Hepatocyte (in vitro differentiated cells): ENCODE data around the gene DDR2. TPM values are rescaled to one million over a fixed set of nuclear protein-coding genes. Genes with fewer than 3 reads are reported as not detected.
"Not testable (repeated sequence)": the region's sequence is repeated elsewhere in the genome, so short reads cannot be mapped to it uniquely, and the experiment has no call there.

ENCODE experiments used
- DNase-seq: peaks from one replicate; pipeline ENCODE4 v3.0.0-alpha.2; 2016; ENCODE audit warnings: low spot score
- H2AFZ ChIP-seq: fragments of 200-600 bp; sonication (generic); 2 replicates; pipeline ENCODE4 v1.6.0; 2016; ENCODE audit warnings: antibody characterized with exemption, mild to moderate bottlenecking
- H3K27ac ChIP-seq: fragments of 200-600 bp; sonication (generic); 2 replicates; pipeline ENCODE4 v1.5.1; 2016; ENCODE audit warnings: mild to moderate bottlenecking
- H3K27me3 ChIP-seq: fragments of 200-600 bp; sonication (generic); 2 replicates; pipeline ENCODE4 v1.6.1; 2016
- H3K36me3 ChIP-seq: fragments of 200-600 bp; sonication (generic); replicated peaks from 2 replicates; pipeline ENCODE4 v1.5.1; 2016; ENCODE audit warnings: low read depth; ENCODE audit not compliant: insufficient read depth
- H3K4me1 ChIP-seq: fragments of 200-600 bp; sonication (generic); 2 replicates; pipeline ENCODE4 v1.5.1; 2016; ENCODE audit warnings: mild to moderate bottlenecking, moderate library complexity; ENCODE audit not compliant: insufficient read depth
- H3K4me2 ChIP-seq: fragments of 200-600 bp; sonication (generic); 2 replicates; pipeline ENCODE4 v1.6.0; 2016
- H3K4me3 ChIP-seq: fragments of 200-600 bp; sonication (generic); 2 replicates; pipeline ENCODE4 v1.5.1; 2016; ENCODE audit warnings: mild to moderate bottlenecking
- H3K79me2 ChIP-seq: fragments of 200-600 bp; sonication (generic); 2 replicates; pipeline ENCODE4 v1.6.0; 2017; ENCODE audit warnings: mild to moderate bottlenecking
- H3K9me2 ChIP-seq: fragments of 200-600 bp; sonication (generic); replicated peaks from 2 replicates; pipeline ENCODE4 v1.6.0; 2017; ENCODE audit warnings: mild to moderate bottlenecking; ENCODE audit not compliant: insufficient read depth
- H3K9me3 ChIP-seq: fragments of 200-600 bp; sonication (generic); 2 replicates; pipeline ENCODE4 v1.5.1; 2016; ENCODE audit warnings: low read depth, mild to moderate bottlenecking
- H4K20me1 ChIP-seq: fragments of 200-600 bp; sonication (generic); 2 replicates; pipeline ENCODE4 v1.6.0; 2016; ENCODE audit warnings: mild to moderate bottlenecking; ENCODE audit not compliant: insufficient read depth, poor library complexity, severe bottlenecking
- CTCF ChIP-seq: fragments of 200-600 bp; sonication (generic); IDR thresholded peaks from 2 replicates; pipeline ENCODE4 v1.5.1; 2016; ENCODE audit warnings: antibody characterized with exemption, mild to moderate bottlenecking; ENCODE audit not compliant: poor library complexity
- WGBS: methylation state at CpG from one replicate; pipeline ENCODE4 v1.1.6; 2016; ENCODE audit warnings: low lambda C conversion rate; ENCODE audit errors: missing lambda C conversion rate; 5-methylcytosine and 5-hydroxymethylcytosine counted together
- polyA plus RNA-seq: library from polyadenylated mRNA; unstranded; fragments of >200 nt; fragmentation: Nextera tagmentation; extraction: Ambion mirVana; gene quantifications from 2 replicates; pipeline ENCODE4 v1.2.1, GENCODE V29; 2016
- total RNA-seq: library from RNA; depleted of rRNA; stranded (reverse); fragments of >200 nt; gene quantifications from 2 replicates; pipeline ENCODE4 v1.2.3, GENCODE V29; 2014

Gene DDR2
- total and polyA plus RNA-seq, 2 experiments from 2014 or later, result 15.7 to 40.2 TPM

GRCh38 chr1:162790985-162791357, 158.7 kb downstream of the DDR2 start:
- H3K9me2 ChIP-seq, DNase-seq, H2AFZ ChIP-seq, H4K20me1 ChIP-seq, H3K36me3 ChIP-seq, H3K27me3 ChIP-seq, H3K9me3 ChIP-seq: not testable (repeated sequence)
- Histone ChIP-seq H3K4me3 (peak overlapping the region; percentile 13), H3K79me2 (peaks cover 14% of the 10 kb centered on the region), H3K4me1 (peaks cover 13% of the 10 kb centered on the region), H3K4me2 (peak overlapping the region; percentile 80), H3K27ac (peak overlapping the region; percentile 87)
- 1% methylated on average over 8 of the region's 8 CpGs for WGBS

GRCh38 chr1:162794284-162794683, 162.0 kb downstream of the DDR2 start:
- not testable (repeated sequence) for H3K9me2 ChIP-seq, DNase-seq, H3K36me3 ChIP-seq, H3K4me1 ChIP-seq, H3K27me3 ChIP-seq, H3K9me3 ChIP-seq, H4K20me1 ChIP-seq, H2AFZ ChIP-seq, H3K4me3 ChIP-seq
- WGBS, result 56% methylated on average over 1 of the region's 1 CpG
- peak overlapping the region; percentile 2 for H3K27ac ChIP-seq
- H3K4me2 ChIP-seq, result peak overlapping the region; percentile 48
- H3K79me2 ChIP-seq, result peaks cover 14% of the 10 kb centered on the region

DNA sequence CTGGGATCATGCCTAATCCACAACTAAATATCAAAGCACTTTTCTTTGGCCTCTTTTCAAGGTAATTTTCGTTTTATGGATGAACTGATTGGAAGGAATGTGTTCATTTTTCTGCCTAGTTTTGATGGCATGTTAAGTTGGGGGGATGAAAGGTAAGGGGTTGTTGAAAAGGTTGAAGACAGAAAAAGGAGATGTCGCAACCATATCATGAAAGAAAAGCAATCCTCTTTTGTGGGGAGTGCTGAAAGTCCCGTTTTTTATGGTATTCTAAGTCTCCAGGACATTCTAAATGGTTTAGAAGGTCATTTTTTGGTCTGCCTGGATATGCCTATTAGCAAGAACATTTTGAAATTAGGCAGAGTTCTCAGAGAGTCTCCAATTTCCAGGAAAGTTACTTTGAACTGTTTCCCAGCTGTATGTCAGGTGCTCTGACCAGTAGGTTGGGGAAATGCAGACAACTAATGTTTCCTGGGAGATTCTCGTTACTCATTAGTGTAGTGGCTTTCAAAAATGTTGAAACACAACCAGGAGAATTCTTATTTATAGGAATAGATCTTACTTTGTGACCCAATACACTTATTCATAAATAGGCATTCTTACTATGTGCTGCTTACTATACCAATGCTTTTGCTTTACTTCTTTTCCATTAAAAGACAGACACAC, 164.5 kb downstream of the DDR2 start:
- not testable (repeated sequence) for H2AFZ ChIP-seq, H3K4me1 ChIP-seq, H3K4me3 ChIP-seq, H3K36me3 ChIP-seq, H3K9me2 ChIP-seq, H3K27me3 ChIP-seq, H3K9me3 ChIP-seq, H4K20me1 ChIP-seq, DNase-seq, H3K4me2 ChIP-seq
- WGBS, result 38% methylated on average over 4 of the region's 4 CpGs
- H3K27ac ChIP-seq, result peak overlapping the region; percentile 48
- peaks cover 12% of the 10 kb centered on the region for H3K79me2 ChIP-seq

GRCh38 chr1:162799995-162800830, 167.9 kb downstream of the DDR2 start:
- not testable (repeated sequence) for H2AFZ ChIP-seq, H3K9me3 ChIP-seq, H3K4me2 ChIP-seq, H3K27ac ChIP-seq, H3K4me1 ChIP-seq, H3K9me2 ChIP-seq, H3K79me2 ChIP-seq, H3K36me3 ChIP-seq, H3K4me3 ChIP-seq, H3K27me3 ChIP-seq, H4K20me1 ChIP-seq
- peak; percentile 67 for TF ChIP-seq CTCF
- peak; percentile 83 for DNase-seq
- 46% methylated on average over 6 of the region's 6 CpGs for WGBS

DNA sequence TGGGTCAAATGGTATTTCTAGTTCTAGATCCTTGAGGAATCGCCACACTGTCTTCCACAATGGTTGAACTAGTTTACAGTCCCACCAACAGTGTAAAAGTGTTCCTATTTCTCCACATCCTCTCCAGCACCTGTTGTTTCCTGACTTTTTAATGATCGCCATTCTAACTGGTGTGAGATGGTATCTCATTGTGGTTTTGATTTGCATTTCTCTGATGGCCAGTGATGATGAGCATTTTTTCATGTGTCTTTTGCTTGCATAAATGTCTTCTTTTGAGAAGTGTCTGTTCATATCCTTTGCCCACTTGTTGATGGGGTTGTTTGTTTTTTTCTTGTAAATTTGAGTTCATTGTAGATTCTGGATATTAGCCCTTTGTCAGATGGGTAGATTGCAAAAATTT, 175.2 kb downstream of the DDR2 start:
- not testable (repeated sequence) for H3K4me1 ChIP-seq, H3K27ac ChIP-seq, H3K79me2 ChIP-seq, DNase-seq, H3K27me3 ChIP-seq, H3K4me3 ChIP-seq, H3K9me3 ChIP-seq, H3K9me2 ChIP-seq, H4K20me1 ChIP-seq, H3K36me3 ChIP-seq, H3K4me2 ChIP-seq, H2AFZ ChIP-seq
- 80% methylated on average over 2 of the region's 2 CpGs for WGBS

GRCh38 chr1:162812357-162812756, 180.1 kb downstream of the DDR2 start:
- H3K9me2 ChIP-seq, result not testable (repeated sequence)
- 100% methylated on average over 2 of the region's 2 CpGs for whole genome bisulfite sequencing

GRCh38 chr1:162818136-162818535, 185.9 kb downstream of the DDR2 start:
- H3K4me2 ChIP-seq, H3K79me2 ChIP-seq, H3K4me1 ChIP-seq, H2AFZ ChIP-seq, DNase-seq, H3K9me2 ChIP-seq, H3K27ac ChIP-seq, H3K36me3 ChIP-seq, H3K9me3 ChIP-seq, H4K20me1 ChIP-seq, H3K4me3 ChIP-seq, H3K27me3 ChIP-seq: not testable (repeated sequence)
- WGBS, result 78% methylated on average over 2 of the region's 2 CpGs

More at GRCh38 chr1:162812357-162812756, 180.1 kb downstream of the DDR2 start:
- H2AFZ ChIP-seq, H3K27ac ChIP-seq, H3K4me1 ChIP-seq, DNase-seq, H3K36me3 ChIP-seq, H3K4me2 ChIP-seq, H4K20me1 ChIP-seq, H3K4me3 ChIP-seq, H3K27me3 ChIP-seq, H3K9me3 ChIP-seq, H3K79me2 ChIP-seq: not testable (repeated sequence)

DNA sequence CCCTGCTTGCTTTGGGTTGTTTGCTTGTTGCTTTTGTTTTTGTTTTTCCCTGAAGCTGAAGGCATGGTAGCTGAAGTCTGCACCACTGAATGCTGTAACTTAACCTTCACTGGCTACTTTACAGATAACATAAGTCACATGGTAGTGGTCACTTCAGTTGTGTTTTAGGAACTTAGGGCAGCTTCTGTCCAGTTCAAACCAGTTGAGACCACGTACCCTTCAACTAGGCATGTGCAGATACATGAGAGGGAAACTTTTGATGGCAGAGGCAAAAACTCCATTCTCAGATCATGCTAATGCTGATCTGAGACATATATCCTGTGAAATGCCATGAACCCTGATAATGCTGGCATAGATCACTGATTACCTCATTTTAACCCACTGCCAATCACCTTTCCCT, 186.4 kb downstream of the DDR2 start:
- 100% methylated on average over 1 of the region's 1 CpG for WGBS
- H3K4me2 ChIP-seq, H3K9me2 ChIP-seq, H4K20me1 ChIP-seq, H3K27me3 ChIP-seq, H3K79me2 ChIP-seq, H3K9me3 ChIP-seq, H2AFZ ChIP-seq, H3K27ac ChIP-seq, H3K36me3 ChIP-seq, DNase-seq, H3K4me3 ChIP-seq: not testable (repeated sequence)
- H3K4me1 ChIP-seq, result peaks cover 11% of the 10 kb centered on the region
